ENCODE measurements around the gene CBLN1. TPM values are rescaled to one million over a fixed set of nuclear protein-coding genes. Genes with fewer than 3 reads are reported as not detected.

The CBLN1 gene
- total and polyA plus RNA-seq, 7 donors = under 0.01 to 0.55 (median 0.55) TPM; not detected in 4

GRCh38 chr16:49274591-49274990 lies 7.0 kb downstream of the CBLN1 start:
- no peaks in the 10 kb centered on the region for H3K36me3 ChIP-seq
- no peaks in the 10 kb centered on the region for H3K9me3 ChIP-seq
- DNase-seq = no peak
- WGBS, 2 donors = 7% methylated on average over 11 of the region's 11 CpGs
- no peak overlapping the region for H3K4me3 ChIP-seq
- peaks cover 0 to 19% (median 7%) of the 10 kb centered on the region in 4 donors for H3K4me1 ChIP-seq
- no peak overlapping the region for H3K27ac ChIP-seq
- TF ChIP-seq POLR2A (IDR thresholded peaks at IDR 0.05) = no peak
- TF ChIP-seq POLR2AphosphoS5 (IDR thresholded peaks at IDR 0.05) = no peak
- no peak for TF ChIP-seq CTCF (IDR thresholded peaks at IDR 0.05)
- no peak for TF ChIP-seq EP300 (IDR thresholded peaks at IDR 0.05)
- peaks cover 38 to 74% (median 62%) of the 10 kb centered on the region in 3 donors for H3K27me3 ChIP-seq
- intact Hi-C loops (cut with DNase I) = no loop called here

DNA sequence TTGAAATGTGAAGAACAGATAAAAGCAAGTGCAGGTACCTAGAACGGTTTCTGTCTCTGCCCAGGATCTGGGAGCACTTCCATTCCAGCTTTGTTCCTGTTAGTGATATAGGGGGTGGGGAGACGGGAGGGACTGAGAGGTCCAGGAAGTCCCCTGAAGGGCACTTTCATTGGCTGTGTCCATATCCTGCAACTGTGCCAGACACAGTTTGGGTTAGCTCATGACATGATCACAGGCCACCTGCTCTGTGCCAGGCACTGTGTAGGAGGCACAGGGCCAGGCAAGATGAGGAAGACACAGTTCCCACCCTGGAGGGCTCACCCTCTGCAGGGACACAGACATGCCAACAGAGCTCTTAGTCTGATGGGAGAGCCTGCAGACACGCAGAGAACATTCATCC lies 7.9 kb downstream of the CBLN1 start:
- H3K27ac ChIP-seq = no peak overlapping the region
- intact Hi-C loops (cut with DNase I) = no loop called here
- no peaks in the 10 kb centered on the region for H3K36me3 ChIP-seq
- no peak overlapping the region for H3K4me3 ChIP-seq
- no peaks in the 10 kb centered on the region for H3K9me3 ChIP-seq
- WGBS, 2 donors = 29 to 30% methylated on average over 3 of the region's 3 CpGs
- peaks cover 0 to 19% (median 3%) of the 10 kb centered on the region in 4 donors for H3K4me1 ChIP-seq
- peaks cover 31 to 66% (median 53%) of the 10 kb centered on the region in 3 donors for H3K27me3 ChIP-seq
- DNase-seq = no peak
- TF ChIP-seq EP300 (IDR thresholded peaks at IDR 0.05) (no peak), POLR2AphosphoS5 (IDR thresholded peaks at IDR 0.05) (no peak), CTCF (IDR thresholded peaks at IDR 0.05) (no peak), POLR2A (IDR thresholded peaks at IDR 0.05) (no peak)

DNA sequence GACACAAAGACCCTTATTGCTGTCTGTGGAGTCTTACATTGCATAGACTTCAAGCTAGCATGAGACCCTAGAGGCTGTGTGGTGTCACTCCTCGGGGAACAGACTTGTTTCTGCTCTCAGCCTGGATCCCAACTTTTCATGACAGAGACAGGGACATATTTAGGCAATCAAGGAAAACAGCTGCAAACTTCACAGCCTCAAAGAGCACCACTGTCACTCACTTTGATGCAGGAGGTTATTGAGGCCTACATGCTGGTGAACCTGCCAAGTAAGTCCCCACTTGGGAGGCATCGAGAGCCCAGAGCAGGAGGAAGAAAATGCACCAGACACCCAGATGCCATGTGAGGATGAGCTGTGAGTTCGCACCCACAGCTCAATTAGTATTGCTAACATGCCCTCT lies 10.3 kb downstream of the CBLN1 start:
- Histone ChIP-seq H3K4me3 (no peak overlapping the region), H3K36me3 (no peaks in the 10 kb centered on the region), H3K4me1 (peaks cover 0 to 5% (median 0%) of the 10 kb centered on the region in 4 donors), H3K27me3 (peaks cover 16 to 42% (median 29%) of the 10 kb centered on the region in 3 donors), H3K27ac (no peak overlapping the region), H3K9me3 (no peaks in the 10 kb centered on the region)
- intact Hi-C loops (cut with DNase I) = no loop called here
- TF ChIP-seq CTCF (IDR thresholded peaks at IDR 0.05) = no peak
- TF ChIP-seq POLR2A (IDR thresholded peaks at IDR 0.05) = no peak
- TF ChIP-seq POLR2AphosphoS5 (IDR thresholded peaks at IDR 0.05) = no peak
- DNase-seq = no peak
- 59 to 73% methylated on average over 3 of the region's 3 CpGs for WGBS, 2 donors

DNA sequence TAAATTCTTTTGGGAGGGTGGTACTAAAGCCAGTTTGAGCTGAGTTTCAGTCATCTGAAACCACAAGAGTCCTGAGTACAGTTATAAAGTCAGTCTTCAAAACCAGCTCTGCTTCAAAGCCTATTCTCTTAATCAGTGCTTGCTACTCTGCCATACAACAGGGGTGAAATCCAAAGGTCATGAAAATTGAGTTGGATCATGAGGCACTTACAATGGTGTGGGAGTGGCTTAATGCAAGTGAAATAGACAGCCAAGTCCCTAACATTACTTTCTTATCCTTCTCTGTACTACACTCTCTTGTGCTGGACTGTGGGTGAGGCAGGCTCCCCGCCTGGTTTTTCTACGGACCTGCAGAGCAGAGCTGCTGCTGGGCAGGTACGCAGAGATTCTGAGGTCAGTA lies 12.4 kb downstream of the CBLN1 start:
- Histone ChIP-seq H3K27ac (no peak overlapping the region), H3K9me3 (no peaks in the 10 kb centered on the region), H3K27me3 (peaks cover 0 to 20% (median 8%) of the 10 kb centered on the region in 3 donors), H3K36me3 (no peaks in the 10 kb centered on the region), H3K4me1 (no peaks in the 10 kb centered on the region), H3K4me3 (no peak overlapping the region)
- no peak for TF ChIP-seq CTCF (IDR thresholded peaks at IDR 0.05)
- no peak for TF ChIP-seq POLR2AphosphoS5 (IDR thresholded peaks at IDR 0.05)
- no peak for TF ChIP-seq EP300 (IDR thresholded peaks at IDR 0.05)
- TF ChIP-seq POLR2A (IDR thresholded peaks at IDR 0.05) = no peak
- no peak for DNase-seq
- intact Hi-C loops (cut with DNase I) = no loop called here
- 25 to 65% methylated on average over 3 of the region's 3 CpGs for WGBS, 2 donors

DNA sequence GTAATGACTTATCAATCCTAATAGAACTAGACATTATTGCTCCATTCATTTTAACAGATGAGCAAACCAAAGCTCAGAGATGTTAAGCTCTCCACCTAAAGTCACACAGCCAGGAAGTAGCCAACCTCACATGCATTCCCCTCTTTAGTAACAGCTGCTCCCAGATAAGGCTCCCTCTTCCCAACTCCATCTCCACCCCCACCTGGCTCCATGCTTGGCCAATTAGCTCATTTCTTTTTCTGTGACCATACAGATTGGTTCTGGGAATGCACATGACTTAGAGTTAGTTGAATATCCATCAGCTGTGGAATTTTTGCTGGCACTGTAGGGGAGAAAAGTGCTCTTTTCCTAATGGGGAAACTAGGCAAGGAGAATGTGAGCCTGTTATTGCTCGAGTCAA lies 13.0 kb downstream of the CBLN1 start:
- Histone ChIP-seq H3K27me3 (peaks cover 0 to 15% (median 2%) of the 10 kb centered on the region in 3 donors), H3K4me1 (no peaks in the 10 kb centered on the region), H3K9me3 (no peaks in the 10 kb centered on the region), H3K36me3 (no peaks in the 10 kb centered on the region), H3K27ac (no peak overlapping the region), H3K4me3 (no peak overlapping the region)
- no peak for DNase-seq
- intact Hi-C loops (cut with DNase I) = no loop called here
- WGBS, 2 donors = 39 to 64% methylated on average over 1 of the region's 1 CpG
- no peak for TF ChIP-seq CTCF (IDR thresholded peaks at IDR 0.05)
- no peak for TF ChIP-seq POLR2AphosphoS5 (IDR thresholded peaks at IDR 0.05)
- TF ChIP-seq EP300 (IDR thresholded peaks at IDR 0.05) = no peak
- TF ChIP-seq POLR2A (IDR thresholded peaks at IDR 0.05) = no peak
